ENCODE measurements around the gene IFI30.

The IFI30 gene

GRCh38 chr19:18171605-18172327, 1.8 kb upstream of the IFI30 start:
- DNase-seq: no peak

GRCh38 chr19:18172331-18173053, 1.1 kb upstream of the IFI30 start:
- no peak for DNase-seq

GRCh38 chr19:18173054-18173571, 500 bp upstream of the IFI30 start:
- no peak for DNase-seq

- DNase-seq: no peak
Measured at GRCh38 chr19:18174983-18175382, 1.4 kb downstream of the IFI30 start.

GRCh38 chr19:18176367-18177310, 3.0 kb downstream of the IFI30 start:
- DNase-seq: no peak

GRCh38 chr19:18179957-18180356, 6.3 kb downstream of the IFI30 start:
- DNase-seq: no peak

- no peak for DNase-seq
Measured at GRCh38 chr19:18183529-18183928, 9.9 kb downstream of the IFI30 start.

- no peak for DNase-seq
Measured at GRCh38 chr19:18185538-18185937, 11.9 kb downstream of the IFI30 start.

- DNase-seq: no peak
Measured at GRCh38 chr19:18190278-18190677, 16.7 kb downstream of the IFI30 start.

GRCh38 chr19:18191640-18192062, 18.0 kb downstream of the IFI30 start:
- DNase-seq: no peak

GRCh38 chr19:18192673-18193387, 19.2 kb downstream of the IFI30 start, which contains the start of gene MPV17L2:
MPV17L2 (plus strand) TSS chr19:18193218; CDS start chr19:18193282, 64 bp downstream.
- peak; percentile 99 for DNase-seq

GRCh38 chr19:18193388-18194180, 20.0 kb downstream of the IFI30 start:
- no peak for DNase-seq

GRCh38 chr19:18194181-18194530, 20.5 kb downstream of the IFI30 start:
- no peak for DNase-seq

GRCh38 chr19:18194554-18195238, 21.1 kb downstream of the IFI30 start:
- no peak for DNase-seq

GRCh38 chr19:18196511-18196845, 22.9 kb downstream of the IFI30 start:
- DNase-seq: no peak

GRCh38 chr19:18197306-18197705, 23.7 kb downstream of the IFI30 start:
- no peak for DNase-seq

GRCh38 chr19:18197941-18198340, 24.3 kb downstream of the IFI30 start:
- DNase-seq: no peak

GRCh38 chr19:18198374-18198773, 24.8 kb downstream of the IFI30 start:
- DNase-seq: no peak

- DNase-seq: no peak
Measured at GRCh38 chr19:18202397-18202777, 28.8 kb downstream of the IFI30 start.

GRCh38 chr19:18202778-18203407, 29.3 kb downstream of the IFI30 start:
- no peak for DNase-seq
